ENCODE data around the gene RSRC1. TPM values are rescaled to one million over a fixed set of nuclear protein-coding genes. Genes with fewer than 3 reads are reported as not detected.

The RSRC1 gene
- total and polyA plus RNA-seq, 2 of the 13 experiments (the other 11 are each of a cell fraction or from before 2014, with no cell fraction given), result 4.9 to 63.0 TPM

DNA sequence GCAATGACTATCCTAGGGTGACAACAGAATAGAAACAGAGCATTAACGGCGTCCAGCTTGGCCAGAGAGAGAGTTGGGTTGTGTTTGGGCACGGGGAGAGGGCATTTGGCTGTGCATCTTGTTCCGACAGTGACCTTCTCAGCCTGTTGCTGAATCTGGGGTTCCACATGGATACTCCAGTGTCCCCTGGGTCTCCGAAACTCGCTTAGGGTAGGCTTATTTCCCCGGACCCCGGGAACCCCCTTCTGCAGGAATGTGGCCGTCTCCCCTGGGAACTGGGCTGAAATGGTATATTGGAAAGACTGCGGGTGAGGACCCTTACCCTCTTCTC, 11.6 kb upstream of the RSRC1 start:
- H3K9me3 ChIP-seq (ENCODE audit: low read length), result no peaks in the 10 kb centered on the region
- CTCF ChIA-PET (ENCODE audit: low intra/inter-chr PET ratio, low total read pairs), result no interaction called here
- POLR2A ChIA-PET, result interaction anchor here (0.7 to 1.7 kb wide), 2 partner anchors 9 to 12 kb away, joined by 4 to 11 read pairs; partner anchors contain the start of gene RSRC1
- peak overlapping the region in 2 of 3 experiments; percentile 73 to 85; a peak in 3 of 6 replicates for H3K4me3 ChIP-seq (replicated peaks in 1 of 3; ENCODE audit: insufficient read depth in 1 of 3, low read depth in 2 of 3, low read length in 3 of 3)
- no peaks in the 10 kb centered on the region for H3K36me3 ChIP-seq (replicated peaks in 1 of 2; ENCODE audit: control insufficient read depth in 1 of 2, insufficient read depth in 2 of 2, low read length in 2 of 2)
- peak overlapping the region; percentile 98 for H3K4me2 ChIP-seq (ENCODE audit: low read depth, low read length)
- H3K27me3 ChIP-seq (ENCODE audit: control insufficient read depth in 1 of 2, insufficient read depth in 2 of 2, low read length in 2 of 2), result peaks cover 2 to 36% of the 10 kb centered on the region in 2 experiments; a peak in 3 of 5 replicates
- no peak for ATAC-seq
- H3K4me1 ChIP-seq (ENCODE audit: insufficient read depth, low read length), result peaks cover 14% of the 10 kb centered on the region
- BruUV-seq (replicated peaks), result no TSS peak
- no peak for DNase-seq (ENCODE audit: low spot score)
- WGBS (ENCODE audit: low lambda C conversion rate), result 0% methylated on average over 5 of the region's 10 CpGs
- no peaks in the 10 kb centered on the region for H3K79me2 ChIP-seq (ENCODE audit: insufficient read depth, low read length)
- FAIRE-seq, result no peak
- intact Hi-C loops (cut with micrococcal nuclease; ENCODE audit: unreplicated experiment), result loop anchor here (10.0 kb wide), 1 partner anchor 483 kb away; no protein-coding TSS in a partner anchor
- no peaks in the 10 kb centered on the region for H4K20me1 ChIP-seq (ENCODE audit: insufficient read depth, low read length)
- in situ Hi-C loops (cut with HindIII; ENCODE audit: extremely low pct_ligation_motif_present, low pct_unique_long_range_greater_than_20kb), result loop anchor here (10.0 kb wide), 1 partner anchor 337 kb away; no protein-coding TSS in a partner anchor
- H3K9ac ChIP-seq (ENCODE audit: insufficient read depth, low read depth, low read length), result no peak overlapping the region
- H2AFZ ChIP-seq (ENCODE audit: low read length), result no peak overlapping the region
- H3K27ac ChIP-seq (ENCODE audit: extremely low read length, insufficient read depth, low read length), result no peak overlapping the region
- TF ChIP-seq, protein P1, sequence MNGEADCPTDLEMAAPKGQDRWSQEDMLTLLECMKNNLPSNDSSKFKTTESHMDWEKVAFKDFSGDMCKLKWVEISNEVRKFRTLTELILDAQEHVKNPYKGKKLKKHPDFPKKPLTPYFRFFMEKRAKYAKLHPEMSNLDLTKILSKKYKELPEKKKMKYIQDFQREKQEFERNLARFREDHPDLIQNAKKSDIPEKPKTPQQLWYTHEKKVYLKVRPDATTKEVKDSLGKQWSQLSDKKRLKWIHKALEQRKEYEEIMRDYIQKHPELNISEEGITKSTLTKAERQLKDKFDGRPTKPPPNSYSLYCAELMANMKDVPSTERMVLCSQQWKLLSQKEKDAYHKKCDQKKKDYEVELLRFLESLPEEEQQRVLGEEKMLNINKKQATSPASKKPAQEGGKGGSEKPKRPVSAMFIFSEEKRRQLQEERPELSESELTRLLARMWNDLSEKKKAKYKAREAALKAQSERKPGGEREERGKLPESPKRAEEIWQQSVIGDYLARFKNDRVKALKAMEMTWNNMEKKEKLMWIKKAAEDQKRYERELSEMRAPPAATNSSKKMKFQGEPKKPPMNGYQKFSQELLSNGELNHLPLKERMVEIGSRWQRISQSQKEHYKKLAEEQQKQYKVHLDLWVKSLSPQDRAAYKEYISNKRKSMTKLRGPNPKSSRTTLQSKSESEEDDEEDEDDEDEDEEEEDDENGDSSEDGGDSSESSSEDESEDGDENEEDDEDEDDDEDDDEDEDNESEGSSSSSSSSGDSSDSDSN (CRISPR knock-in tag; IDR thresholded peaks at IDR 0.05), result no peak
- TF ChIP-seq, protein P2, sequence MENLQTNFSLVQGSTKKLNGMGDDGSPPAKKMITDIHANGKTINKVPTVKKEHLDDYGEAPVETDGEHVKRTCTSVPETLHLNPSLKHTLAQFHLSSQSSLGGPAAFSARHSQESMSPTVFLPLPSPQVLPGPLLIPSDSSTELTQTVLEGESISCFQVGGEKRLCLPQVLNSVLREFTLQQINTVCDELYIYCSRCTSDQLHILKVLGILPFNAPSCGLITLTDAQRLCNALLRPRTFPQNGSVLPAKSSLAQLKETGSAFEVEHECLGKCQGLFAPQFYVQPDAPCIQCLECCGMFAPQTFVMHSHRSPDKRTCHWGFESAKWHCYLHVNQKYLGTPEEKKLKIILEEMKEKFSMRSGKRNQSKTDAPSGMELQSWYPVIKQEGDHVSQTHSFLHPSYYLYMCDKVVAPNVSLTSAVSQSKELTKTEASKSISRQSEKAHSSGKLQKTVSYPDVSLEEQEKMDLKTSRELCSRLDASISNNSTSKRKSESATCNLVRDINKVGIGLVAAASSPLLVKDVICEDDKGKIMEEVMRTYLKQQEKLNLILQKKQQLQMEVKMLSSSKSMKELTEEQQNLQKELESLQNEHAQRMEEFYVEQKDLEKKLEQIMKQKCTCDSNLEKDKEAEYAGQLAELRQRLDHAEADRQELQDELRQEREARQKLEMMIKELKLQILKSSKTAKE (CRISPR knock-in tag; IDR thresholded peaks at IDR 0.05; ENCODE audit: borderline replicate concordance), result no peak
- TF ChIP-seq TARDBP (CRISPR knock-in tag; IDR thresholded peaks at IDR 0.05) (no peak), MED13 (CRISPR knock-in tag; IDR thresholded peaks at IDR 0.05) (no peak), ZNF329 (CRISPR knock-in tag; IDR thresholded peaks at IDR 0.05; ENCODE audit: low read depth) (no peak), JUN (CRISPR knock-in tag; IDR thresholded peaks at IDR 0.05) (no peak), PCBP2 (optimal IDR thresholded peaks at IDR 0.05; ENCODE audit: low read depth, low read length, poor library complexity, severe bottlenecking) (no peak), ZSCAN30 (CRISPR knock-in tag; IDR thresholded peaks at IDR 0.05) (0 out of 2 replicates have a peak, but pooled peaks have one; percentile 17), SKI (IDR thresholded peaks at IDR 0.05; ENCODE audit: partially characterized antibody) (no peak)
- TF ChIP-seq, protein P3, sequence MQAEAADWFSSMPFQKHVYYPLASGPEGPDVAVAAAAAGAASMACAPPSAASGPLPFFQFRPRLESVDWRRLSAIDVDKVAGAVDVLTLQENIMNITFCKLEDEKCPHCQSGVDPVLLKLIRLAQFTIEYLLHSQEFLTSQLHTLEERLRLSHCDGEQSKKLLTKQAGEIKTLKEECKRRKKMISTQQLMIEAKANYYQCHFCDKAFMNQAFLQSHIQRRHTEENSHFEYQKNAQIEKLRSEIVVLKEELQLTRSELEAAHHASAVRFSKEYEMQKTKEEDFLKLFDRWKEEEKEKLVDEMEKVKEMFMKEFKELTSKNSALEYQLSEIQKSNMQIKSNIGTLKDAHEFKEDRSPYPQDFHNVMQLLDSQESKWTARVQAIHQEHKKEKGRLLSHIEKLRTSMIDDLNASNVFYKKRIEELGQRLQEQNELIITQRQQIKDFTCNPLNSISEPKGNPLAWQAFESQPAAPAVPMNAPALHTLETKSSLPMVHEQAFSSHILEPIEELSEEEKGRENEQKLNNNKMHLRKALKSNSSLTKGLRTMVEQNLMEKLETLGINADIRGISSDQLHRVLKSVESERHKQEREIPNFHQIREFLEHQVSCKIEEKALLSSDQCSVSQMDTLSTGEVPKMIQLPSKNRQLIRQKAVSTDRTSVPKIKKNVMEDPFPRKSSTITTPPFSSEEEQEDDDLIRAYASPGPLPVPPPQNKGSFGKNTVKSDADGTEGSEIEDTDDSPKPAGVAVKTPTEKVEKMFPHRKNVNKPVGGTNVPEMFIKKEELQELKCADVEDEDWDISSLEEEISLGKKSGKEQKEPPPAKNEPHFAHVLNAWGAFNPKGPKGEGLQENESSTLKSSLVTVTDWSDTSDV (CRISPR knock-in tag; IDR thresholded peaks at IDR 0.05), result no peak
- TF ChIP-seq, protein P4, sequence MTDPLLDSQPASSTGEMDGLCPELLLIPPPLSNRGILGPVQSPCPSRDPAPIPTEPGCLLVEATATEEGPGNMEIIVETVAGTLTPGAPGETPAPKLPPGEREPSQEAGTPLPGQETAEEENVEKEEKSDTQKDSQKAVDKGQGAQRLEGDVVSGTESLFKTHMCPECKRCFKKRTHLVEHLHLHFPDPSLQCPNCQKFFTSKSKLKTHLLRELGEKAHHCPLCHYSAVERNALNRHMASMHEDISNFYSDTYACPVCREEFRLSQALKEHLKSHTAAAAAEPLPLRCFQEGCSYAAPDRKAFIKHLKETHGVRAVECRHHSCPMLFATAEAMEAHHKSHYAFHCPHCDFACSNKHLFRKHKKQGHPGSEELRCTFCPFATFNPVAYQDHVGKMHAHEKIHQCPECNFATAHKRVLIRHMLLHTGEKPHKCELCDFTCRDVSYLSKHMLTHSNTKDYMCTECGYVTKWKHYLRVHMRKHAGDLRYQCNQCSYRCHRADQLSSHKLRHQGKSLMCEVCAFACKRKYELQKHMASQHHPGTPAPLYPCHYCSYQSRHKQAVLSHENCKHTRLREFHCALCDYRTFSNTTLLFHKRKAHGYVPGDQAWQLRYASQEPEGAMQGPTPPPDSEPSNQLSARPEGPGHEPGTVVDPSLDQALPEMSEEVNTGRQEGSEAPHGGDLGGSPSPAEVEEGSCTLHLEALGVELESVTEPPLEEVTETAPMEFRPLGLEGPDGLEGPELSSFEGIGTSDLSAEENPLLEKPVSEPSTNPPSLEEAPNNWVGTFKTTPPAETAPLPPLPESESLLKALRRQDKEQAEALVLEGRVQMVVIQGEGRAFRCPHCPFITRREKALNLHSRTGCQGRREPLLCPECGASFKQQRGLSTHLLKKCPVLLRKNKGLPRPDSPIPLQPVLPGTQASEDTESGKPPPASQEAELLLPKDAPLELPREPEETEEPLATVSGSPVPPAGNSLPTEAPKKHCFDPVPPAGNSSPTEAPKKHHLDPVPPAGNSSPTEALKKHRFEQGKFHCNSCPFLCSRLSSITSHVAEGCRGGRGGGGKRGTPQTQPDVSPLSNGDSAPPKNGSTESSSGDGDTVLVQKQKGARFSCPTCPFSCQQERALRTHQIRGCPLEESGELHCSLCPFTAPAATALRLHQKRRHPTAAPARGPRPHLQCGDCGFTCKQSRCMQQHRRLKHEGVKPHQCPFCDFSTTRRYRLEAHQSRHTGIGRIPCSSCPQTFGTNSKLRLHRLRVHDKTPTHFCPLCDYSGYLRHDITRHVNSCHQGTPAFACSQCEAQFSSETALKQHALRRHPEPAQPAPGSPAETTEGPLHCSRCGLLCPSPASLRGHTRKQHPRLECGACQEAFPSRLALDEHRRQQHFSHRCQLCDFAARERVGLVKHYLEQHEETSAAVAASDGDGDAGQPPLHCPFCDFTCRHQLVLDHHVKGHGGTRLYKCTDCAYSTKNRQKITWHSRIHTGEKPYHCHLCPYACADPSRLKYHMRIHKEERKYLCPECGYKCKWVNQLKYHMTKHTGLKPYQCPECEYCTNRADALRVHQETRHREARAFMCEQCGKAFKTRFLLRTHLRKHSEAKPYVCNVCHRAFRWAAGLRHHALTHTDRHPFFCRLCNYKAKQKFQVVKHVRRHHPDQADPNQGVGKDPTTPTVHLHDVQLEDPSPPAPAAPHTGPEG (CRISPR knock-in tag; IDR thresholded peaks at IDR 0.05), result no peak

Data from HepG2 (cell line).